OCI-LY7 (cell line): ENCODE measurements around the gene MTG2.

Experiments used
- CTCF ChIP-seq: fragments of 200-600 bp; sonication (generic); conservative IDR thresholded peaks from 2 replicates; pipeline ENCODE4 v1.5.1; 2014; ENCODE audit warnings: mild to moderate bottlenecking, antibody characterized with exemption, low read length, moderate library complexity, mixed read lengths
- EZH2phosphoT487 ChIP-seq: fragments of 200-600 bp; sonication (generic); IDR thresholded peaks from 2 replicates; pipeline ENCODE4 v1.6.1; 2018; ENCODE audit warnings: low read depth, borderline replicate concordance, mild to moderate bottlenecking, mixed run types, antibody characterized with exemption, low read length, moderate library complexity, mixed read lengths

DNA sequence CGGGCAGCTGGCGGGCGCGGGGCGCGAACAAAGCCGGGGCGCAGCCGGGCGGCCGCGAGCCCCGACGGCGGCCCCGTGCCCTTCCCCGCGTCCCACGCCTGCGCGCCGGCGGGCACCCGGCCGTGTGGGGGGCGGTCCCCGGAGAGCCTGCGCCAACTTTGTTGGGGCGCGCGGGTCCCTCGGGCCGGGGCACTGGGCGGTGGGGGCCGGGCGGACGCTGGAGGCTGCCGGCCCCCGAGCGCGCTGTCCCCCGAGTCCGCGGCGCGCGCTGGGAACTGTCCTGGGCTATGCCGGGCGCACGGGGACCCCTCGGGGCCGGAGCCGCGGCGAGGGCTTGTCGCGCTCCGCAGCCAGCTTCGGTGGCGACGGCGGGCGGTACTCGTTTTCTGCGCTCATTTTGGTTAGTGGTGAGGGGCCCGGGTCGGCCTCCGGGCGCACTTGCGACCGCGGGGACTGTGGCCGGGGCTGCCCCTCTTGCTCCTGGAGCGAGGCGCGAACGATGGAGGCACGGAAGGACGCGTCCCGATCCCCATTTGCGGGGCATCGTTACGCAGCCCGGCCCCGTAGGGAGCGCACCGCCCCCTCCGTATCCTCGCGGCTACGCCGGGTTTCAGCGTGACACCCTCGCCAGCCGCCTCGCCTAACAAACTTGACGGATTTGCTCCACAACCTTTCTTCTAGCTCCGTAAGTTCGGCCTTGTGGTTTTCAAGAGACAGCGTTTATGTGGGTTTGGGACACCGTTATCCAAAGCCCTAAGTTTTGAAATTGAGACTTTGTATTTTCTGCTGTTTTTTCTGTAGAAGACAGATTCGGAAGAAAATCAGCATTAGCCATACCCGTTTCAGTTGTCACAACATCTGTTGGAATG is 38.6 kb upstream of the MTG2 start:
- no peak for TF ChIP-seq EZH2phosphoT487
- no peak for TF ChIP-seq CTCF
